IMR-90 (cell line): ENCODE measurements around the gene ADAM15. TPM values are rescaled to one million over a fixed set of nuclear protein-coding genes. Genes with fewer than 3 reads are reported as not detected.

Experiments used
- ATAC-seq: fragments of 200-7000 bp; cut with Tn5 transposase; 2 replicates; pipeline ENCODE4 v1.9.1; 2020; ENCODE audit warnings: low read depth, mild to moderate bottlenecking, moderate library complexity
- BruUV-seq: library from RNA; stranded (reverse); fragments of 400-500 nt; replicated peaks from 2 replicates; lab custom pipeline; 2021; lab: Mats Ljungman, UMichigan
- CTCF ChIA-PET: fragments of 300-600 bp; formaldehyde crosslinking; extraction: SDS; loops from one replicate; lab custom pipeline; 2021; ENCODE audit warnings: antibody characterized with exemption; lab: Yijun Ruan, JAX
- POLR2A ChIA-PET: fragments of 300-600 bp; sonication (Branson Sonifier 250); formaldehyde crosslinking; loops from one replicate; lab custom pipeline; 2022; ENCODE audit warnings: antibody characterized with exemption; ENCODE audit not compliant: unreplicated experiment; lab: Charles Lee
- DNase-seq: peaks from one replicate; pipeline ENCODE4 v3.0.0; 2013
- H2AFZ ChIP-seq: replicated peaks from 2 replicates; pipeline ENCODE3; 2013; ENCODE audit warnings: low read length, mild to moderate bottlenecking; ENCODE audit not compliant: poor library complexity
- H2AK5ac ChIP-seq: 2 replicates; pipeline ENCODE4 v1.6.1; 2013; ENCODE audit warnings: low read depth, low read length, inconsistent platforms
- H2AK9ac ChIP-seq: replicated peaks from 2 replicates; pipeline ENCODE3; 2013; ENCODE audit warnings: mild to moderate bottlenecking, low read depth, low read length, moderate library complexity; ENCODE audit not compliant: poor library complexity
- H2BK120ac ChIP-seq: 2 replicates; pipeline ENCODE4 v1.6.1; 2013; ENCODE audit warnings: low read depth, low read length, inconsistent platforms
- H2BK15ac ChIP-seq: 3 replicates; pipeline ENCODE4 v1.6.1; 2013; ENCODE audit warnings: low read depth, low read length, inconsistent platforms
- H2BK20ac ChIP-seq: 2 replicates; pipeline ENCODE4 v1.6.1; 2013; ENCODE audit warnings: low read depth, mild to moderate bottlenecking, inconsistent platforms, low read length, moderate library complexity
- H2BK5ac ChIP-seq: 2 replicates; pipeline ENCODE4 v1.6.1; 2013; ENCODE audit warnings: mild to moderate bottlenecking, low read depth, low read length, inconsistent platforms; ENCODE audit not compliant: poor library complexity, severe bottlenecking
- H3K14ac ChIP-seq: replicated peaks from 2 replicates; pipeline ENCODE4 v1.6.1; 2013; ENCODE audit warnings: low read depth, low read length, inconsistent platforms
- H3K18ac ChIP-seq: 2 replicates; pipeline ENCODE4 v1.6.1; 2013; ENCODE audit warnings: low read depth, low read length, control low read depth
- H3K23ac ChIP-seq: 2 replicates; pipeline ENCODE4 v1.6.1; 2013; ENCODE audit warnings: low read depth, low read length, inconsistent platforms
- H3K27ac ChIP-seq: 2 replicates; pipeline ENCODE4 v1.5.1; 2013; ENCODE audit warnings: mild to moderate bottlenecking, control low read depth, low read length; ENCODE audit not compliant: insufficient read depth
- H3K27me3 ChIP-seq: 2 replicates; pipeline ENCODE4 v1.6.1; 2013; ENCODE audit warnings: low read length; ENCODE audit not compliant: control insufficient read depth, insufficient read depth
- H3K36me3 ChIP-seq: 2 replicates; pipeline ENCODE4 v1.6.1; 2013; ENCODE audit warnings: low read length, mixed read lengths; ENCODE audit not compliant: control insufficient read depth, insufficient read depth
- H3K4ac ChIP-seq: 2 replicates; pipeline ENCODE4 v1.6.1; 2013; ENCODE audit warnings: low read depth, low read length, inconsistent platforms
- H3K4me1 ChIP-seq: 2 replicates; pipeline ENCODE4 v1.6.1; 2013; ENCODE audit warnings: low read length, mixed read lengths; ENCODE audit not compliant: control insufficient read depth, insufficient read depth
- H3K4me2 ChIP-seq: 2 replicates; pipeline ENCODE4 v1.6.1; 2013; ENCODE audit warnings: low read depth, mild to moderate bottlenecking, control low read depth, low read length, moderate library complexity
- H3K4me3 ChIP-seq: 2 replicates; pipeline ENCODE4 v1.5.1; 2013; ENCODE audit warnings: low read depth, mild to moderate bottlenecking, control low read depth, low read length, moderate library complexity; ENCODE audit not compliant: insufficient read depth
- H3K56ac ChIP-seq: 2 replicates; pipeline ENCODE4 v1.6.1; 2013; ENCODE audit warnings: low read length, inconsistent platforms; ENCODE audit not compliant: insufficient read depth; ENCODE audit errors: extremely low read depth
- H3K79me1 ChIP-seq, 2 experiments: 2 replicates each; pipeline ENCODE4 v1.6.1; 2013; ENCODE audit warnings: low read length in 2 of 2, inconsistent platforms in 1 of 2, low read depth in 1 of 2
- H3K9ac ChIP-seq: 2 replicates; pipeline ENCODE4 v1.6.1; 2013; ENCODE audit warnings: low read depth, low read length, control low read depth
- H3K9me1 ChIP-seq: 2 replicates; pipeline ENCODE4 v1.6.1; 2013; ENCODE audit warnings: low read length, inconsistent platforms; ENCODE audit not compliant: insufficient read depth
- H3K9me3 ChIP-seq: 2 replicates; pipeline ENCODE4 v1.6.1; 2013; ENCODE audit warnings: low read length; ENCODE audit not compliant: control insufficient read depth, insufficient read depth
- H4K20me1 ChIP-seq: 2 replicates; pipeline ENCODE4 v1.6.1; 2013; ENCODE audit warnings: low read length, inconsistent platforms; ENCODE audit not compliant: insufficient read depth
- H4K5ac ChIP-seq: 2 replicates; pipeline ENCODE4 v1.6.1; 2013; ENCODE audit warnings: mild to moderate bottlenecking, low read depth, low read length, control low read depth
- H4K8ac ChIP-seq, 2 experiments: 2 replicates each; pipeline ENCODE4 v1.6.1; 2013; ENCODE audit warnings: low read depth in 2 of 2, low read length in 2 of 2, control low read depth in 1 of 2, inconsistent platforms in 1 of 2
- H4K91ac ChIP-seq: 2 replicates; pipeline ENCODE4 v1.6.1; 2013; ENCODE audit warnings: low read depth, low read length, inconsistent platforms; ENCODE audit not compliant: insufficient read depth
- BHLHE40 ChIP-seq: fragments of 150-350 bp; IDR thresholded peaks from 2 replicates; pipeline ENCODE4 v1.6.1; 2016; ENCODE audit warnings: mild to moderate bottlenecking, low read depth, low read length
- CEBPB ChIP-seq: IDR thresholded peaks from 2 replicates; pipeline ENCODE4 v1.6.1; 2012; ENCODE audit warnings: low read depth, low read length, improper control_type of control experiment
- CHD1 ChIP-seq: IDR thresholded peaks from 2 replicates; pipeline ENCODE4 v1.6.1; 2012; ENCODE audit warnings: low read depth, low read length, improper control_type of control experiment
- CTCF ChIP-seq: conservative IDR thresholded peaks from 2 replicates; pipeline ENCODE4 v1.5.1; 2012; ENCODE audit warnings: mild to moderate bottlenecking, low read depth, low read length, improper control_type of control experiment
- ELK1 ChIP-seq: fragments of 150-350 bp; IDR thresholded peaks from 2 replicates; pipeline ENCODE4 v1.6.1; 2016; ENCODE audit warnings: low read depth, mild to moderate bottlenecking, low read length, moderate library complexity, borderline replicate concordance
- FOS ChIP-seq: fragments of 150-350 bp; IDR thresholded peaks from 2 replicates; pipeline ENCODE4 v1.6.1; 2016; ENCODE audit warnings: low read depth, low read length
- MAFK ChIP-seq: IDR thresholded peaks from 2 replicates; pipeline ENCODE4 v1.6.1; 2012; ENCODE audit warnings: low read depth, low read length, improper control_type of control experiment
- MAZ ChIP-seq: IDR thresholded peaks from 2 replicates; pipeline ENCODE4 v1.6.1; 2012; ENCODE audit warnings: low read depth, mild to moderate bottlenecking, low read length, improper control_type of control experiment, moderate library complexity, borderline replicate concordance
- MXI1 ChIP-seq: IDR thresholded peaks from 2 replicates; pipeline ENCODE4 v1.6.1; 2012; ENCODE audit warnings: low read depth, mild to moderate bottlenecking, low read length, moderate library complexity, borderline replicate concordance
- NFE2L2 ChIP-seq: fragments of 150-350 bp; IDR thresholded peaks from 2 replicates; pipeline ENCODE4 v1.6.1; 2016; ENCODE audit warnings: low read depth, mild to moderate bottlenecking, low read length
- POLR2A ChIP-seq: IDR thresholded peaks from 2 replicates; pipeline ENCODE4 v1.6.1; 2012; ENCODE audit warnings: mild to moderate bottlenecking, low read depth, low read length
- RAD21 ChIP-seq: IDR thresholded peaks from 2 replicates; pipeline ENCODE4 v1.6.1; 2012; ENCODE audit warnings: low read length, improper control_type of control experiment
- RCOR1 ChIP-seq: IDR thresholded peaks from 2 replicates; pipeline ENCODE4 v1.6.1; 2012; ENCODE audit warnings: mild to moderate bottlenecking, low read length, improper control_type of control experiment; ENCODE audit not compliant: insufficient replicate concordance
- RFX5 ChIP-seq: IDR thresholded peaks from 2 replicates; pipeline ENCODE4 v1.8.0; 2012; ENCODE audit warnings: low read depth, mild to moderate bottlenecking, low read length, moderate library complexity
- SMC3 ChIP-seq: fragments of 150-350 bp; IDR thresholded peaks from 2 replicates; pipeline ENCODE4 v1.6.1; 2016; ENCODE audit warnings: low read depth, mild to moderate bottlenecking, antibody characterized with exemption, low read length, moderate library complexity
- USF2 ChIP-seq: fragments of 150-350 bp; IDR thresholded peaks from 2 replicates; pipeline ENCODE4 v1.6.1; 2017; ENCODE audit warnings: mild to moderate bottlenecking, antibody characterized with exemption, low read length, low read depth
- WGBS, 2 experiments: methylation state at CpG; one replicate each; pipeline versions ENCODE4 v1.1.5 to v1.1.7; 2013; ENCODE audit warnings: missing lambda C conversion rate in 2 of 2; ENCODE audit not compliant: insufficient read length in 1 of 2; ENCODE audit errors: extremely low coverage in 2 of 2; 5-methylcytosine and 5-hydroxymethylcytosine counted together
- dilution Hi-C: fragments of 300-500 bp; cut with HindIII; formaldehyde crosslinking; loops from one replicate; pipeline ENCODE4 v1.14.3; 2018; ENCODE audit warnings: low sequenced_read_pairs; ENCODE audit not compliant: unreplicated experiment
- in situ Hi-C: fragments of 300-500 bp; cut with MboI; formaldehyde crosslinking; loops from 3 replicates; pipeline ENCODE4 v1.14.3; 2019; ENCODE audit warnings: low sequenced_read_pairs, inconsistent platforms, mixed read lengths
- intact Hi-C: fragments of 100-400 bp; cut with micrococcal nuclease; formaldehyde crosslinking; loops from 2 replicates; pipeline ENCODE4 v1.10.0; 2022
- polyA plus RNA-seq, 3 experiments: library from polyadenylated mRNA; depleted of rRNA; stranded (reverse); fragments of >200 nt; gene quantifications; 2 replicates each; pipeline ENCODE4 v1.2.3, GENCODE V29; 2012; ENCODE audit warnings: low replicate concordance in 1 of 3
- total RNA-seq: library from RNA; depleted of rRNA; stranded (reverse); fragments of >200 nt; gene quantifications from 2 replicates; pipeline ENCODE4 v1.2.3, GENCODE V29; 2012

The ADAM15 gene
- total and polyA plus RNA-seq, 2 of the 4 experiments (the other 2 are of a cell fraction): 25.6 to 52.4 TPM

- Histone ChIP-seq H4K5ac (no peak overlapping the region), H2BK120ac (no peak overlapping the region), H3K4ac (no peak overlapping the region), H4K91ac (no peak overlapping the region), H3K9ac (no peak overlapping the region), H2BK15ac (no peak overlapping the region), H3K4me1 (peaks cover 3% of the 10 kb centered on the region; the same call in 1 of the 2 replicates), H3K27me3 (no peaks in the 10 kb centered on the region), H4K8ac (no peak overlapping the region), H3K27ac (no peak overlapping the region), H2AK9ac (no peak overlapping the region), H4K20me1 (peaks cover 13% of the 10 kb centered on the region), H3K4me2 (no peak overlapping the region), H3K4me3 (no peak overlapping the region), H3K36me3 (peaks cover 15% of the 10 kb centered on the region), H2BK20ac (no peak overlapping the region), H3K18ac (no peak overlapping the region), H3K14ac (no peak overlapping the region), H3K79me1 (peaks cover 0 to under 1% of the 10 kb centered on the region in 2 experiments; a peak in 1 of 4 replicates), H3K56ac (no peak overlapping the region), H2AFZ (no peak overlapping the region), H2BK5ac (no peak overlapping the region), H2AK5ac (no peak overlapping the region), H3K9me1 (no peaks in the 10 kb centered on the region), H3K9me3 (no peaks in the 10 kb centered on the region), H3K23ac (no peak overlapping the region)
- ChIA-PET CTCF (interaction anchor here (1.3 kb wide), 1 partner anchor 13 kb away, joined by 5 read pairs; no protein-coding TSS in a partner anchor), POLR2A (no interaction called here)
- DNase-seq: no peak
- ATAC-seq: no peak
- in situ Hi-C loops (loop anchor here (10.0 kb wide), 1 partner anchor 103 kb away; the partner anchor contains the start of gene PBXIP1), dilution Hi-C loops (no loop called here), intact Hi-C loops (no loop called here)
- BruUV-seq: no TSS peak
- 97% methylated on average over 5 of the region's 13 CpGs; no CpG with 5 or more reads in 1 of the 2 experiments for WGBS, 2 experiments
- TF ChIP-seq MAFK: no peak
- no peak for TF ChIP-seq BHLHE40
- no peak for TF ChIP-seq FOS
- no peak for TF ChIP-seq POLR2A
- no peak for TF ChIP-seq RAD21
- no peak for TF ChIP-seq NFE2L2
- TF ChIP-seq CEBPB: no peak
- TF ChIP-seq RFX5: no peak
- no peak for TF ChIP-seq CTCF
- no peak for TF ChIP-seq MXI1
- no peak for TF ChIP-seq ELK1
- no peak for TF ChIP-seq CHD1
- no peak for TF ChIP-seq USF2
- no peak for TF ChIP-seq SMC3
- no peak for TF ChIP-seq RCOR1
- TF ChIP-seq MAZ: no peak
These were observed 6.7 kb downstream of the ADAM15 start for GRCh38 chr1:155057788-155058211.
